SU-DHL-6 (cell line): ENCODE data around the gene BMP7.

ENCODE experiments used
- CTCF ChIP-seq: fragments of 200-600 bp; sonication (generic); IDR thresholded peaks from one replicate; pipeline ENCODE4 v1.5.1; 2017; ENCODE audit warnings: antibody characterized with exemption, mild to moderate bottlenecking, low read length, moderate library complexity; ENCODE audit not compliant: insufficient read depth, poor library complexity, severe bottlenecking
- EZH2phosphoT487 ChIP-seq: fragments of 200-600 bp; sonication (generic), shearing (Covaris generic); conservative IDR thresholded peaks from 2 replicates; pipeline ENCODE4 v1.6.1; 2018; ENCODE audit warnings: mild to moderate bottlenecking, antibody characterized with exemption, low read length, moderate library complexity, mixed read lengths

DNA sequence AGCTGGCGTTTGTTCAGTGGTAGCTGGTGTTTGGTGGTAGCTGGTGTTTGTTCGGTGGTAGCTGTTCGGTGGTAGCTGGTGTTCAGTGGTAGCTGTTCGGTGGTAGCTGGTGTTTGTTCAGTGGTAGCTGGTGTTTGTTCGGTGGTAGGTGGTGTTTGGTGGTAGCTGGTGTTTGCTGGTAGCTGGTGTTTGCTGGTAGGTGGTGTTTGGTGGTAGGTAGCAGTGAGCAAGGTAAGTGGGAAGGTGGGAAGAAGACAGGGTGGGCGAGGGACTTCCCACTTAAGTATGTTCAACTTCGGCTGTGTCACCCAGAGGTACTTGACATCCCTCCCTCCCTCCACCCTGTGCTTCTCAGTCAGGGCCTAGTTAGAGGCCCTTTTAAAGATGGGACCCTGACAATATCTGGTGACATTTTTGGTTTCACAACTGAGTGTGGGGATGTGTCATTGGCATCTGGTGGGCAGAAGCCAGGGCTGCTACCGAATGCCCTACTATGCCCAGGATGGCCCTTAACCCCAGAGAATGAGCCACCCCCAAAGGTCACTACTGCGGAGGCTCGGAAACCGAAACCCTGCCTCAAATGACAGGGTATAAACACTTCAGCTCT is 47.3 kb downstream of the BMP7 start:
- no peak for TF ChIP-seq CTCF
- no peak for TF ChIP-seq EZH2phosphoT487
